Lower lobe of right lung (tissue), 2 donors: ENCODE data around the gene GPR22. TPM values are rescaled to one million over a fixed set of nuclear protein-coding genes. Genes with fewer than 3 reads are reported as not detected.

Experiments
- ATAC-seq, 2 donors: fragments of 200-7000 bp; cut with Tn5 transposase; one replicate each; pipeline ENCODE4 v1.9.1; 2020 to 2022; ENCODE audit warnings: mild to moderate bottlenecking in 2 of 2, moderate library complexity in 2 of 2
- DNase-seq: peaks from one replicate; pipeline ENCODE4 v3.0.0-alpha.2; 2020
- H3K27ac ChIP-seq: fragments of 200-600 bp; one replicate; pipeline ENCODE4 v1.8.0; 2022
- H3K27me3 ChIP-seq: fragments of 200-600 bp; one replicate; pipeline ENCODE4 v1.8.0; 2022; ENCODE audit warnings: low read depth
- H3K36me3 ChIP-seq: fragments of 200-600 bp; one replicate; pipeline ENCODE4 v1.8.0; 2022; ENCODE audit warnings: mild to moderate bottlenecking
- H3K4me1 ChIP-seq: fragments of 200-600 bp; one replicate; pipeline ENCODE4 v1.8.0; 2022
- H3K4me3 ChIP-seq: fragments of 200-600 bp; one replicate; pipeline ENCODE4 v1.8.0; 2022; ENCODE audit warnings: mild to moderate bottlenecking
- H3K9me3 ChIP-seq: fragments of 200-600 bp; one replicate; pipeline ENCODE4 v1.8.0; 2022
- CTCF ChIP-seq: fragments of 200-600 bp; IDR thresholded peaks from one replicate; pipeline ENCODE4 v1.8.0; 2022; ENCODE audit warnings: antibody characterized with exemption, mild to moderate bottlenecking
- intact Hi-C: fragments of 100-400 bp; cut with DNase I; formaldehyde crosslinking; loops from one replicate; pipeline ENCODE4 v1.11.0; 2022
- long read RNA-seq: library from polyadenylated mRNA; unstranded; transcript quantifications from one replicate; pipeline ENCODE4 v2.0.0, GENCODE V29; 2021
- total RNA-seq: library from RNA; stranded (reverse); fragmentation: NEBNext Ultra II Directional; extraction: Animal tissue kit (Norgen Biotek cat#: 25700); gene quantifications from one replicate; pipeline ENCODE4 v1.2.1, GENCODE V29; 2021
- donor health status: DM: no; HTN: yes; CAD: no; lungs with severe emphysema.

Gene GPR22
- not detected for total RNA-seq
- long read RNA-seq, result 0 reads

- ATAC-seq, result no peak
- Histone ChIP-seq H3K4me1 (peaks cover 4% of the 10 kb centered on the region), H3K4me3 (no peak within 1 kb of the TSS), H3K27ac (no peak within 1 kb of the TSS), H3K36me3 (no peaks in the 10 kb centered on the region), H3K27me3 (no peaks in the 10 kb centered on the region), H3K9me3 (no peaks in the 10 kb centered on the region)
- no peak for TF ChIP-seq CTCF
- no peak for DNase-seq
- intact Hi-C loops, result no loop called here
Measured at GRCh38 chr7:107469929-107470328, at the start of gene GPR22. TSS of gene GPR22 (plus strand) at chr7:107470057. CDS start at chr7:107474061, 4,004 bp downstream.

GRCh38 chr7:107427462-107427861 is 42.4 kb upstream of the GPR22 start:
- H3K27me3 ChIP-seq, result no peaks in the 10 kb centered on the region
- no peaks in the 10 kb centered on the region for H3K9me3 ChIP-seq
- TF ChIP-seq CTCF, result no peak
- intact Hi-C loops, result no loop called here
- no peaks in the 10 kb centered on the region for H3K36me3 ChIP-seq
- no peaks in the 10 kb centered on the region for H3K4me1 ChIP-seq
- H3K27ac ChIP-seq, result no peak overlapping the region
- DNase-seq, result no peak
- no peak overlapping the region for H3K4me3 ChIP-seq
- no peak for ATAC-seq

GRCh38 chr7:107428642-107429041 is 41.2 kb upstream of the GPR22 start:
- H3K27me3 ChIP-seq, result no peaks in the 10 kb centered on the region
- no peaks in the 10 kb centered on the region for H3K36me3 ChIP-seq
- intact Hi-C loops, result no loop called here
- H3K4me3 ChIP-seq, result no peak overlapping the region
- TF ChIP-seq CTCF, result no peak
- peaks cover 3% of the 10 kb centered on the region for H3K9me3 ChIP-seq
- H3K4me1 ChIP-seq, result no peaks in the 10 kb centered on the region
- ATAC-seq (no peak), DNase-seq (no peak)
- H3K27ac ChIP-seq, result no peak overlapping the region

- Histone ChIP-seq H3K9me3 (peaks cover 4% of the 10 kb centered on the region), H3K27me3 (no peaks in the 10 kb centered on the region), H3K4me3 (no peak overlapping the region), H3K4me1 (no peaks in the 10 kb centered on the region), H3K36me3 (no peaks in the 10 kb centered on the region), H3K27ac (no peak overlapping the region)
- intact Hi-C loops, result no loop called here
- DNase-seq (no peak), ATAC-seq (no peak)
- no peak for TF ChIP-seq CTCF
Measured at GRCh38 chr7:107430057-107430456, 39.8 kb upstream of the GPR22 start.

- TF ChIP-seq CTCF, result no peak
- no peaks in the 10 kb centered on the region for H3K27me3 ChIP-seq
- H3K36me3 ChIP-seq, result no peaks in the 10 kb centered on the region
- no peaks in the 10 kb centered on the region for H3K4me1 ChIP-seq
- ATAC-seq (no peak), DNase-seq (no peak)
- no peak overlapping the region for H3K4me3 ChIP-seq
- H3K27ac ChIP-seq, result no peak overlapping the region
- intact Hi-C loops, result no loop called here
- H3K9me3 ChIP-seq, result peaks cover 4% of the 10 kb centered on the region
Measured at GRCh38 chr7:107432261-107432660, 37.6 kb upstream of the GPR22 start.

- Histone ChIP-seq H3K27me3 (no peaks in the 10 kb centered on the region), H3K27ac (no peak overlapping the region), H3K36me3 (no peaks in the 10 kb centered on the region), H3K4me1 (no peaks in the 10 kb centered on the region), H3K4me3 (no peak overlapping the region), H3K9me3 (peaks cover 4% of the 10 kb centered on the region)
- DNase-seq (no peak), ATAC-seq (no peak)
- intact Hi-C loops, result no loop called here
- TF ChIP-seq CTCF, result no peak
Measured at GRCh38 chr7:107435749-107436148, 34.1 kb upstream of the GPR22 start.
